Nephron (organoid): ENCODE results near the gene ISG20.

Experiments
- H3K27ac Mint-ChIP-seq, 3 experiments: 2 replicates each; pipeline ENCODE4 v1.8.0; 2020; ENCODE audit warnings: mixed read lengths in 3 of 3, mild to moderate bottlenecking in 2 of 3, moderate library complexity in 1 of 3
- H3K27me3 Mint-ChIP-seq: 2 replicates; pipeline ENCODE4 v1.8.0; 2021; ENCODE audit warnings: low read depth, mild to moderate bottlenecking, moderate library complexity, mixed read lengths
- H3K36me3 Mint-ChIP-seq: 2 replicates; pipeline ENCODE4 v1.8.0; 2020; ENCODE audit warnings: low read depth, mixed read lengths
- H3K4me1 Mint-ChIP-seq: 2 replicates; pipeline ENCODE4 v1.8.0; 2020; ENCODE audit warnings: mixed read lengths
- H3K4me3 Mint-ChIP-seq, 3 experiments: 2 replicates each; pipeline ENCODE4 v1.8.0; 2020; ENCODE audit warnings: mild to moderate bottlenecking in 3 of 3, mixed read lengths in 3 of 3, moderate library complexity in 2 of 3
- H3K9me3 Mint-ChIP-seq: 2 replicates; pipeline ENCODE4 v1.8.0; 2020; ENCODE audit warnings: mixed read lengths
- TF ChIP-seq, protein P1 (sequence below), 3 experiments: fragments of 200-600 bp; sonication (generic); IDR thresholded peaks; one replicate each; pipeline ENCODE4 v1.5.0; 2021; ENCODE audit warnings: antibody characterized with exemption in 3 of 3; ENCODE audit not compliant: unreplicated experiment in 3 of 3

Gene ISG20

DNA sequence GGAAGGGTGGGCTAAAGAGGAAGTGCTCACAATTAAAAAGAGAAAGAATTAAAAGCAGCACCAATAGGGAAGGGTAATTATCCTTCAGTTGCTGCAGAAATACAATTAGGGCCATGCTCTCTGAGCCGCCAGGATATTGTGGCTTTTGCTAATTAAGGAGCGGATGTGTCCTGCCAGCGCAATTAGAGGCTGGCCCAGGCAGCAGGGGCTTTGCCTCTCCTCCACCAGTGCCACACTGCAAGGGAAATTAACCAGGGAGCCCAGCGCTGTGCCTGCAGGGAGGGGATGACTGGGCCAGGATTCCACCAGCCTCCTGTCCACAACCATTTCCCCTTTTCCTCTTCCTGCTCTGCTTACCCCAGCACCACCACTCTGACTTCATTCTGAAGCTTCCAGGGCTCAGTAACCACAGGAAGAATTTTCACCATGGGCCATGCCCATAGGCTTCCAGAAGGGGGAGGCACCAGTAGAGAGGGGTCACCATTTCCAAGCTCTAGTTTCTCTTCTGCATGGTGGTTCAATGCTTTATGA, 28.1 kb upstream of the ISG20 start:
- TF ChIP-seq, protein P1, sequence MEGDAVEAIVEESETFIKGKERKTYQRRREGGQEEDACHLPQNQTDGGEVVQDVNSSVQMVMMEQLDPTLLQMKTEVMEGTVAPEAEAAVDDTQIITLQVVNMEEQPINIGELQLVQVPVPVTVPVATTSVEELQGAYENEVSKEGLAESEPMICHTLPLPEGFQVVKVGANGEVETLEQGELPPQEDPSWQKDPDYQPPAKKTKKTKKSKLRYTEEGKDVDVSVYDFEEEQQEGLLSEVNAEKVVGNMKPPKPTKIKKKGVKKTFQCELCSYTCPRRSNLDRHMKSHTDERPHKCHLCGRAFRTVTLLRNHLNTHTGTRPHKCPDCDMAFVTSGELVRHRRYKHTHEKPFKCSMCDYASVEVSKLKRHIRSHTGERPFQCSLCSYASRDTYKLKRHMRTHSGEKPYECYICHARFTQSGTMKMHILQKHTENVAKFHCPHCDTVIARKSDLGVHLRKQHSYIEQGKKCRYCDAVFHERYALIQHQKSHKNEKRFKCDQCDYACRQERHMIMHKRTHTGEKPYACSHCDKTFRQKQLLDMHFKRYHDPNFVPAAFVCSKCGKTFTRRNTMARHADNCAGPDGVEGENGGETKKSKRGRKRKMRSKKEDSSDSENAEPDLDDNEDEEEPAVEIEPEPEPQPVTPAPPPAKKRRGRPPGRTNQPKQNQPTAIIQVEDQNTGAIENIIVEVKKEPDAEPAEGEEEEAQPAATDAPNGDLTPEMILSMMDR (IDR thresholded peaks at IDR 0.05; ENCODE audit: unreplicated experiment in 3 of 3), result no peak
- H3K36me3 Mint-ChIP-seq, result no peaks in the 10 kb centered on the region
- no peaks in the 10 kb centered on the region for H3K9me3 Mint-ChIP-seq
- H3K4me3 Mint-ChIP-seq, result no peak overlapping the region
- no peak overlapping the region for H3K27ac Mint-ChIP-seq
- peaks cover 15% of the 10 kb centered on the region for H3K4me1 Mint-ChIP-seq
- H3K27me3 Mint-ChIP-seq, result peaks cover 92% of the 10 kb centered on the region

DNA sequence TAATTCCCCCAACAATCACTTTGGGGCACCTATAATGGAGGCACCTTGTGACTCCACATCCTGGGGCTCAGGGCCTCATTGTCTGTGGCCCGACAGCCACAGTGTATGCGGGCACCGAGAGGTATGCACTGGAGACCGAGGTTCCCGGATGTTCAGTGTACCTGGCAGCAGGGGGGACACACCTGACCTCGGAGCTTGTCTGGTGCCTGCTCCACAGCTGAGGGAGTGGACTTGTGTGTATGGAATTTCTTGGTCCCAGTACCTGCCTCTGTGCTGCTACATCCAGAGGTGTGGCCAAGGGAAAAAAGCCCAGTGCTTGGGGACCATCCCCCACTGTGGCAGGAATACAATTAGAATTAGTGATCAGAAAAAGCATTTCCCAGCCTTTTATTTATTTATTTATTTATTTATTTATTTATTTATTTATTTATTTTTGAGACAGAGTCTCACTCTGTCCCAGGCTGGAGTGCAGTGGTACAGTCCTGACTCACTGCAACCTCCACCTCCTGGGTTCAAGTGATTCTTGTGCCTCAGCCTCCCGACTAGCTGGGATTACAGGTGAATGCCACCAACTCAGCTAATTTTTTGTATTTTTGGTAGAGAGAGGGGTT, 26.5 kb upstream of the ISG20 start:
- peaks cover 77% of the 10 kb centered on the region for H3K27me3 Mint-ChIP-seq
- H3K36me3 Mint-ChIP-seq, result no peaks in the 10 kb centered on the region
- no peak overlapping the region for H3K27ac Mint-ChIP-seq
- no peaks in the 10 kb centered on the region for H3K9me3 Mint-ChIP-seq
- peaks cover 6% of the 10 kb centered on the region for H3K4me1 Mint-ChIP-seq
- no peak overlapping the region for H3K4me3 Mint-ChIP-seq
- TF ChIP-seq, protein P1 (IDR thresholded peaks at IDR 0.05; ENCODE audit: unreplicated experiment in 3 of 3), result no peak

DNA sequence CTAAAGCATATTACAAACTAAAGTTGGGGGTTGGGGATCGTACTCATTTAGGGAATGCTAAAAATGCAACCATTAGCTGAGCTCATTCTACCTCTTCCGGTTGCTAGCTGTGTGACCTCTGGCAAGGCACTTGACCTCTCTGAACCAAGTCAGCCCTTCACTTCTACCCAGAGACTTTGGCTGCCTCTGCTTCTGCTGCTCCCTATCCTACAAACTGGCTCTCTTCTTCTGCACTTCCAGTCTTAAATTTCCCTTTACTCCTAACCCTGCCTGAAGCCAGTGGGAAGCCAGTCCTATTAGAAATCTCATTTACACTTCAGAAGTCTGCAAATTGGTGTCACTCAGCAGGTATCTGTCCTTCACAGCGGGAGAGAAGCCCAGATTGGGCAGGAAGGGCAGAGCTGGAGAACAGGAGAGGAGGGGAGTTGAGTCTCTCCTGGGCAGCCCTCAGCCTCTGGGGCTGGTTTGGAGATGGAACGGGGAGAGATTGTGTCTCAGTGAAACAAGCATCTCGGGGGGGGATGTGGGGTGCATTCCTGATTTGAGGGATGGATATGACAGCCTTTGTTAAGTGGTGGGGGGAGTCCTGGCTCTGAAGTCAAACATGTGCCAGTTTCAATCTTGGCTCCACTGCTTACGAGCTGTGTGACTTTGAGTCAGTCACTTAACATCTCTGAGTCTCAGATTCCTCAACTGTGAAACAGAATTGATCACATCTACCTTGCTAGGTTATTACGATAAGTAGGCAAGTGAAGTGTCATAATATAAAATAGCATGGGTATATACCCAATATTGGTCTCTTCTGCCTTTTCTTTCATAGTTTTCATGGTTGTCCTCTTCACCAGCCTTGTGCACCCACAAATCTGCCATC, 25.5 kb upstream of the ISG20 start:
- Mint-ChIP-seq H3K27ac (no peak overlapping the region), H3K27me3 (peaks cover 73% of the 10 kb centered on the region), H3K36me3 (no peaks in the 10 kb centered on the region), H3K4me1 (peaks cover 6% of the 10 kb centered on the region), H3K4me3 (no peak overlapping the region), H3K9me3 (no peaks in the 10 kb centered on the region)
- TF ChIP-seq, protein P1 (IDR thresholded peaks at IDR 0.05; ENCODE audit: unreplicated experiment in 3 of 3), result no peak

DNA sequence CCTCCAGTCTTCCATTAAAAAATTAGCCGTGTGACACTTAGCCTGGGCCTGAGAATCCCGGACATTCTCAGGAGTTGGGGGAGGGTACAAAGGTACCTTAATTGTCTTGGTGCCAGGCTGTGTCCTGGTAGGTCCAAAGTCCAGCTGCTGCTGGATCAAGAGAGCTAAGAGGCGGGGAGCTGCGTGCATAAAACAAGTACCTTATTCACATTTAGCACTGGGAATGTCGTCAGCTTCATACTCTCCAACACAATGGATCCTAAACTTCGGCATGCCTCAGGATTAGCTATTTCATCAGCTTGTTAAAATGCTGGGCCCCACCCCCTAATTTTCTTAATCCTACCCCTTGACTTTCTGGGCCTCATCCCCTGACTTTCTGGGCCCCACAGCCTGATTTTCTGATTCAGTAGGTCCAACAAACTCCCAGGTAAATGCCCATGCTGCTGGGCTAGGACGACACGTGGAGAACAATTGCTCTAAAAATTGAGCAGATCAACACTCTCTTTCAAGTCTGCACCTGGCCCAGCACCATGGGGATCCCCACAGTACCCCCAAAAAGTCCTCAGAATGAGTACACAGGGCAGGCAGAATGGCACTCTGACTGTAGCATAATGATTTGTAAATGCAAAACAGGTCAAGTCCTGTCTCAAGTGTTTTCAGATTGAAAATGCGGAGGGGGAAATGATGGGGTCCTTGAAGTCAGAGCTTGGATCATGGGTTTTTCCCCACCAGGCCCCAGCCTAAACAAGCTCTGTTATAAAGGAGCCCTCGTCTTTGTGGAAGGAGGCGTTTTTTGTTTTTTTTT, 23.3 kb upstream of the ISG20 start:
- TF ChIP-seq, protein P1 (IDR thresholded peaks at IDR 0.05; ENCODE audit: unreplicated experiment in 3 of 3), result no peak
- Mint-ChIP-seq H3K9me3 (no peaks in the 10 kb centered on the region), H3K36me3 (no peaks in the 10 kb centered on the region), H3K27me3 (peaks cover 55% of the 10 kb centered on the region), H3K4me1 (peaks cover 6% of the 10 kb centered on the region), H3K4me3 (no peak overlapping the region), H3K27ac (peak overlapping the region; percentile 32 to 77 (median 51))

DNA sequence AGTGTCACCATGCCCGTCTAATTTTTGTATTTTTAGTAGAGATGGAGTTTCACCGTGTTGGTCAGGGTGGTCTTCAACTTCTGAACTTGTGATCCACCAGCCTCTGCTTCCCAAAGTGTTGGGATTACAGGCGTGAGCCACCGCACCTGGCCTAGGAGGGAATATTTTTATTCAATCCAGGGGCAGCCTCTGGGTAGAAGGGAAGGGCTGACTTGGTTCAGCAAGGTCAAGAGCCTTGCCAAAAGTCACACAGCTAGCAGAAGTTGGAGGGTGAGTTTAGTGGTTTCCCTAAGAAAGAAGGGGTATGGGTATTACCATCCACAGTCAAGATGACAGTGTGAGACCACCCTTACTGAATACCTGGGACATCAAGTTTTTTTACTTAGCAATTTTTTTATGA, 22.6 kb upstream of the ISG20 start:
- Mint-ChIP-seq H3K4me1 (peaks cover 13% of the 10 kb centered on the region), H3K4me3 (no peak overlapping the region), H3K27ac (no peak overlapping the region), H3K27me3 (peaks cover 47% of the 10 kb centered on the region), H3K36me3 (no peaks in the 10 kb centered on the region), H3K9me3 (no peaks in the 10 kb centered on the region)
- TF ChIP-seq, protein P1 (IDR thresholded peaks at IDR 0.05; ENCODE audit: unreplicated experiment in 3 of 3), result no peak
